K562 (cell line): ENCODE data around the gene HOXC10. TPM values are rescaled to one million over a fixed set of nuclear protein-coding genes. Genes with fewer than 3 reads are reported as not detected.

Experiments used
- ARID1B ChIP-seq: fragments of 450-650 bp; IDR thresholded peaks from 2 replicates; pipeline ENCODE4 v1.6.1; 2016; ENCODE audit warnings: antibody characterized with exemption, mild to moderate bottlenecking, inconsistent platforms
- ELF4 ChIP-seq: fragments of 450-650 bp; formaldehyde crosslinking; IDR thresholded peaks from 2 replicates; pipeline ENCODE4 v1.4.0; 2022; ENCODE audit warnings: missing genetic modification characterization
- KLF10 ChIP-seq: fragments of 250-450 bp; sonication (Bioruptor Pico); IDR thresholded peaks from 2 replicates; pipeline ENCODE4 v1.6.1; 2021; ENCODE audit warnings: matching md5 sums
- NR2C1 ChIP-seq, 2 experiments: fragments of 450-650 bp; IDR thresholded peaks; 2 replicates each; pipeline ENCODE4 v1.6.1; 2017; ENCODE audit warnings: mild to moderate bottlenecking in 2 of 2, antibody characterized with exemption in 1 of 2, inconsistent platforms in 1 of 2, missing compliant biosample characterization in 1 of 2, missing genetic modification characterization in 1 of 2
- RAD51 ChIP-seq: fragments of 450-650 bp; IDR thresholded peaks from 2 replicates; pipeline ENCODE4 v1.7.1; 2016; ENCODE audit warnings: low read depth, mild to moderate bottlenecking, borderline replicate concordance
- RNF2 ChIP-seq: sonication (generic); IDR thresholded peaks from 2 replicates; pipeline ENCODE4 v1.6.1; 2016
- RREB1 ChIP-seq: fragments of 250-450 bp; sonication (Bioruptor Pico); IDR thresholded peaks from 2 replicates; pipeline ENCODE4 v1.4.0; 2020
- SMAD4 ChIP-seq: fragments of 250-450 bp; sonication (Bioruptor Pico); conservative IDR thresholded peaks from 2 replicates; pipeline ENCODE4 v1.8.0; 2021; ENCODE audit warnings: inconsistent platforms, mild to moderate bottlenecking, moderate library complexity
- ZNF165 ChIP-seq: fragments of 250-450 bp; sonication (Bioruptor Pico); IDR thresholded peaks from 2 replicates; pipeline ENCODE4 v1.4.0; 2020; ENCODE audit warnings: borderline replicate concordance
- ZNF175 ChIP-seq: fragments of 200-800 bp; sonication (Bioruptor generic); IDR thresholded peaks from 2 replicates; pipeline ENCODE4 v1.6.1; 2016; ENCODE audit warnings: low read depth, mild to moderate bottlenecking, missing genetic modification characterization, missing compliant biosample characterization
- ZNF239 ChIP-seq: fragments of 250-450 bp; sonication (Bioruptor Pico); IDR thresholded peaks from 2 replicates; pipeline ENCODE4 v1.4.0; 2020; ENCODE audit warnings: mild to moderate bottlenecking
- ZNF354B ChIP-seq: fragments of 250-450 bp; sonication (Bioruptor Pico); IDR thresholded peaks from 2 replicates; pipeline ENCODE4 v1.4.0; 2020
- ZNF444 ChIP-seq: fragments of 250-450 bp; sonication (Bioruptor Pico); IDR thresholded peaks from 2 replicates; pipeline ENCODE4 v1.4.0; 2020; ENCODE audit warnings: mild to moderate bottlenecking, moderate library complexity
- ZNF830 ChIP-seq: fragments of 250-450 bp; sonication (Bioruptor Pico); IDR thresholded peaks from 2 replicates; pipeline ENCODE4 v1.5.0; 2021; ENCODE audit warnings: mild to moderate bottlenecking
- ZSCAN29 ChIP-seq: fragments of 450-650 bp; IDR thresholded peaks from 2 replicates; pipeline ENCODE4 v1.6.1; 2017
- polyA plus RNA-seq, 8 experiments: library from polyadenylated mRNA; depleted of rRNA in 4 of 8; stranded (reverse) in 5 of 8; unstranded in 3 of 8; fragments of >200 nt; fragmentation: Nextera tagmentation in 2 of 8; fragmentation: Illumina TruSeq in 1 of 8; extraction: Ambion mirVana in 2 of 8; extraction: Trizol in 1 of 8; gene quantifications; 2 replicates each; pipeline versions ENCODE4 v1.2.1 to v1.2.3, GENCODE V29; 2011 to 2014; ENCODE audit warnings: inconsistent platforms in 1 of 8, missing spikeins in 1 of 8
- total RNA-seq, 7 experiments: library from RNA; depleted of rRNA in 6 of 7; stranded (reverse); fragments of >200 nt in 6 of 7; fragmentation: Illumina TruSeq in 2 of 7; extraction: Trizol in 2 of 7; gene quantifications; 2 replicates each; pipeline versions ENCODE4 v1.2.1 to v1.2.3, GENCODE V29; 2011 to 2021; ENCODE audit warnings: low replicate concordance in 1 of 7
- TF ChIP-seq, protein P1 (sequence below): fragments of 250-450 bp; sonication (Bioruptor Pico); IDR thresholded peaks from 2 replicates; pipeline ENCODE4 v1.4.0; 2020; ENCODE audit warnings: mild to moderate bottlenecking, moderate library complexity, borderline replicate concordance
- TF ChIP-seq, protein P2 (sequence below): fragments of 200-400 bp; formaldehyde crosslinking; IDR thresholded peaks from 2 replicates; pipeline ENCODE4 v1.6.1; 2017; ENCODE audit warnings: mild to moderate bottlenecking, low read depth, low read length, moderate library complexity

The HOXC10 gene
- total and polyA plus RNA-seq, 9 of the 15 experiments (the other 6 are each of a cell fraction or from before 2014, with no cell fraction given) = 0.13 to 0.77 (median 0.35) TPM; not detected in 2

DNA sequence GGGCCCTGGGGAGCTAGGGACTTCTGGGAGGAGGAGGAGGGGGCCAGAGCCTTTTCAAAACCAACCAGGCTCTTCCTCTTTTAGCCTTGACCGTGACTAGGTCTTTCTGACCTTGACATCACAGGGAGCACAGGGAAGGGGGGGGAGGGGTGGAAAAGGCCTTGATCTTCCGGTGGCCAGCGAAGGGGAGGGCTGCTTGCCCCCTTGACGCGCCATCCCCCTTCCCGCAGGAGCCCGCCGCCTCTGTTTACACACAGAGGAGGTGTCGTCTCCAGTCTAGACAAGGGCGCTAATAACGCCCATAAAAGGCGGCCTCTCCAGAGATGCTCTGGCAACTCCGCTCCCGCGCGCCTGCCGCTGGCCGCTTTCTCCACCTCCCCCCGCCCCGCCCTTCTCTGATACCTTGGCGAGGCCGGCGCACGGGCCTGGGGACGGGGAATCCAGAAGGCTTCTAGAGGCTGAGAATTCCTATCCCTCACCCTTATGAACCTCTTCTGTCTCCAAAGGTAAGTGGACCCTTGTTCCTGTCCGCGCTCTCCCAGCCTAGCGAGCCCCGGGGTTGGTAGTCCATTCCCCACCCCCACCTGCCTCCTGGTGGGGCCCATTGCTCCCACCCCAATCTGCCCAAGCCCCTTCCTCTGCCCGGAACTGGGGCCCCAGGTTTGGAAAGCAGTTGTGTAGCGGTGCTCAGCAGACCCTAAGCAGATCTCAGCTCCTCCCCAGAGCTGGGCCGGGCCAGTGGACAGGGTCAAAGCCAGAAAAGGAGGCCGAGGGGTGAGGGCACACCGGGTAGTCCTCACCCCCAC, 35.1 kb upstream of the HOXC10 start (continued):
- TF ChIP-seq SMAD4 (CRISPR knock-in tag) = peak; percentile 86
- no peak for TF ChIP-seq ZNF239
- TF ChIP-seq ZNF354B (CRISPR knock-in tag) = no peak
- TF ChIP-seq RNF2 = peak; percentile 44; the same call in 1 of the 2 replicates
- TF ChIP-seq RREB1 (CRISPR knock-in tag) = 0 out of 2 replicates have a peak, but pooled peaks have one; percentile 37
- TF ChIP-seq ARID1B = no peak
- no peak for TF ChIP-seq KLF10
- no peak for TF ChIP-seq ZSCAN29
- 0 out of 2 replicates have a peak, but pooled peaks have one; percentile 21 for TF ChIP-seq ZNF175 (CRISPR knock-in tag)
- TF ChIP-seq, protein P1, sequence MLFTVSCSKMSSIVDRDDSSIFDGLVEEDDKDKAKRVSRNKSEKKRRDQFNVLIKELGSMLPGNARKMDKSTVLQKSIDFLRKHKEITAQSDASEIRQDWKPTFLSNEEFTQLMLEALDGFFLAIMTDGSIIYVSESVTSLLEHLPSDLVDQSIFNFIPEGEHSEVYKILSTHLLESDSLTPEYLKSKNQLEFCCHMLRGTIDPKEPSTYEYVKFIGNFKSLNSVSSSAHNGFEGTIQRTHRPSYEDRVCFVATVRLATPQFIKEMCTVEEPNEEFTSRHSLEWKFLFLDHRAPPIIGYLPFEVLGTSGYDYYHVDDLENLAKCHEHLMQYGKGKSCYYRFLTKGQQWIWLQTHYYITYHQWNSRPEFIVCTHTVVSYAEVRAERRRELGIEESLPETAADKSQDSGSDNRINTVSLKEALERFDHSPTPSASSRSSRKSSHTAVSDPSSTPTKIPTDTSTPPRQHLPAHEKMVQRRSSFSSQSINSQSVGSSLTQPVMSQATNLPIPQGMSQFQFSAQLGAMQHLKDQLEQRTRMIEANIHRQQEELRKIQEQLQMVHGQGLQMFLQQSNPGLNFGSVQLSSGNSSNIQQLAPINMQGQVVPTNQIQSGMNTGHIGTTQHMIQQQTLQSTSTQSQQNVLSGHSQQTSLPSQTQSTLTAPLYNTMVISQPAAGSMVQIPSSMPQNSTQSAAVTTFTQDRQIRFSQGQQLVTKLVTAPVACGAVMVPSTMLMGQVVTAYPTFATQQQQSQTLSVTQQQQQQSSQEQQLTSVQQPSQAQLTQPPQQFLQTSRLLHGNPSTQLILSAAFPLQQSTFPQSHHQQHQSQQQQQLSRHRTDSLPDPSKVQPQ (CRISPR knock-in tag) = no peak
- TF ChIP-seq ZNF444 (CRISPR knock-in tag) = no peak
- TF ChIP-seq, protein P2, sequence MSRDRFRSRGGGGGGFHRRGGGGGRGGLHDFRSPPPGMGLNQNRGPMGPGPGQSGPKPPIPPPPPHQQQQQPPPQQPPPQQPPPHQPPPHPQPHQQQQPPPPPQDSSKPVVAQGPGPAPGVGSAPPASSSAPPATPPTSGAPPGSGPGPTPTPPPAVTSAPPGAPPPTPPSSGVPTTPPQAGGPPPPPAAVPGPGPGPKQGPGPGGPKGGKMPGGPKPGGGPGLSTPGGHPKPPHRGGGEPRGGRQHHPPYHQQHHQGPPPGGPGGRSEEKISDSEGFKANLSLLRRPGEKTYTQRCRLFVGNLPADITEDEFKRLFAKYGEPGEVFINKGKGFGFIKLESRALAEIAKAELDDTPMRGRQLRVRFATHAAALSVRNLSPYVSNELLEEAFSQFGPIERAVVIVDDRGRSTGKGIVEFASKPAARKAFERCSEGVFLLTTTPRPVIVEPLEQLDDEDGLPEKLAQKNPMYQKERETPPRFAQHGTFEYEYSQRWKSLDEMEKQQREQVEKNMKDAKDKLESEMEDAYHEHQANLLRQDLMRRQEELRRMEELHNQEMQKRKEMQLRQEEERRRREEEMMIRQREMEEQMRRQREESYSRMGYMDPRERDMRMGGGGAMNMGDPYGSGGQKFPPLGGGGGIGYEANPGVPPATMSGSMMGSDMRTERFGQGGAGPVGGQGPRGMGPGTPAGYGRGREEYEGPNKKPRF = no peak
- TF ChIP-seq ZNF165 (CRISPR knock-in tag) = no peak
- TF ChIP-seq NR2C1 (IDR thresholded peaks at IDR 0.05) = no peak
- no peak for TF ChIP-seq NR2C1 (tag; IDR thresholded peaks at IDR 0.05)
- TF ChIP-seq RAD51 = no peak
- 0 out of 2 replicates have a peak, but pooled peaks have one; percentile 3 for TF ChIP-seq ZNF830
- no peak for TF ChIP-seq ELF4 (CRISPR knock-in tag)
